NCI-H128 (cell line): ENCODE measurements around the gene ASXL1.

Source experiments
- DNase-seq: peaks from one replicate; lab custom pipeline; 2025; ENCODE audit not compliant: unreplicated experiment; lab: John Stamatoyannopoulos, UW

The ASXL1 gene

GRCh38 chr20:32438331-32438858 lies 80.3 kb downstream of the ASXL1 start:
- no peak for DNase-seq

GRCh38 chr20:32439132-32439829 lies 81.2 kb downstream of the ASXL1 start:
- no peak for DNase-seq

GRCh38 chr20:32440069-32440757 lies 82.1 kb downstream of the ASXL1 start:
- no peak for DNase-seq

- no peak for DNase-seq
Measured at GRCh38 chr20:32440758-32441078, 82.6 kb downstream of the ASXL1 start.

DNA sequence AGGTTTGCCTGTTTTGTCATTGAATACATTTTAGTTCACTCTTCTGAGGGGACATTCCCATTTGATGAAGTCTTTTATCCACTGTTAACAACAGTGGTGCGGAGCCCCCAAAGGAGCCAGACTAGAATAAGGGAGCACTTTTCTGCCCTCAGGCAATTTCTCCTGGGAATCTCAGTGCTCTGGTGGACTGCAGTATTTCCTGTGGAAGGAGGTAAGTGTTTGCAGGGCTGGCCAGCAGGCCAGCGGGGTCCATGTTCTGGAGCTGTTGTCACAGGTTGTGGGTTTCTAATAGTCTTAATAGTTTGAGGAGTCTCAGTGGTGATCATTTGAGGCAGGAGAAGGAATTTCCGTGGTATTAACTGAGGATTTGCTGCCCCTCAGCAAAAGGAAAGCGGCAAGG lies 83.5 kb downstream of the ASXL1 start:
- DNase-seq: no peak

DNA sequence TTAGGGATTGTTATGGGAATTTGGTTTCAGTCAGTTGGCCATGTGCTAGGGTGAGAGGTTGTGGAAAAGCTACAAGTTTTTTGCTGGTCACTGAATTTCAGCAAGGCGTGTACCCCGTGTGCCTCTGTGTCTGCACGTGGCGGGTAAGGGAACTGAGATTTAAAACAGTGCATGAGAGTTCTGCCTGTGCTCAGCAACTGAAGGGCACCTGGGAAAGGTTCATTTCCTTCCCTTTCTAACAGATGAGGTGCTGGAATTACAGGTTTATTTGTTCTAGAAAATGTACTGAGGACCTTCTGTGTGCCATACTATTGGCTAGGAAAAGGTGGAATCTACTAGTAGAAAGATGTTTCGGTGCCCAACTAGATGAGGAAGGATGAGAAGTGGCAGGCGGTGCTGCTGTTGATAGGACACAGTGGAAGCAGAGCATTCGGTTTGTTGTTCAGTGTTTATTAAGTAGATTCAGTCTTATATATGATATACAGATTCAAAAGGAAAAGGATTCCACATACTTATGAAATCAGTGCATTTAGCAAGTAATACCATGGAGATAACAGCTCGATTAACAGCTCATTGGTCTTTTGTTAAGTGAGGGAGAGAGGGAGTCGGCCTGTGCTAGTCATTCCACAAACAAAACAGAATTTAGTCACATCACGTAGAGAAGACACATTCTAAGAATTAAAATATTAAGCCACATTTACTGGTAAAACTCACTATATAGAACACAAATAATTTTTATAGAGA lies 84.7 kb downstream of the ASXL1 start:
- DNase-seq: no peak

DNA sequence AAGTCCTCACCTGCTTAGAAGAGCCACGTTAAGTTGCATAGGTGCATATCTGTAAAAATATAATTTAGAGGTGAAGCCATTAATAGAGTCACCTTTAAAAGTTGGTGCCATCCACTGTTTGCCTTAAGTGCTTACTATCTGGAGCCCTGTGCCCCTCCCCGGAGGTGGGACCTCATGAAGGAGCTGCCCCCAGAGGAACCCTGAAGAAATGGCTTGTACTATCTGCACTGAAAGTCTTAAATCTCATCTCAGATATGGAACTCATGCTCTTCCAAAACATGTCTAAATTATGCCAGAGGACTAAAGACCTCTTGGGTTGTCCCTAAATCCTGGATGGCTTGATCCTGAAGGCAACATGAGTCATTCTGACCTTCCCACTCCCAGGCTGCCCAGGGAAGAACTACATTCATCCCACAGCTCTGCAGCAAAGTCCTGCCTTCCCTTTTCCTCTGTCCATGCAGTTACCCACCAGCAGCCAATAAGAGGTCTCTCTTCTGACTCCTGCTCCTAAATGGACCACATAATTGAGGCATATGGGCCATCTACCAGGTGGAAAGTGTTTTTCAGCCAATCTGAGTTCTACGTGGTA lies 85.3 kb downstream of the ASXL1 start:
- DNase-seq: no peak

DNA sequence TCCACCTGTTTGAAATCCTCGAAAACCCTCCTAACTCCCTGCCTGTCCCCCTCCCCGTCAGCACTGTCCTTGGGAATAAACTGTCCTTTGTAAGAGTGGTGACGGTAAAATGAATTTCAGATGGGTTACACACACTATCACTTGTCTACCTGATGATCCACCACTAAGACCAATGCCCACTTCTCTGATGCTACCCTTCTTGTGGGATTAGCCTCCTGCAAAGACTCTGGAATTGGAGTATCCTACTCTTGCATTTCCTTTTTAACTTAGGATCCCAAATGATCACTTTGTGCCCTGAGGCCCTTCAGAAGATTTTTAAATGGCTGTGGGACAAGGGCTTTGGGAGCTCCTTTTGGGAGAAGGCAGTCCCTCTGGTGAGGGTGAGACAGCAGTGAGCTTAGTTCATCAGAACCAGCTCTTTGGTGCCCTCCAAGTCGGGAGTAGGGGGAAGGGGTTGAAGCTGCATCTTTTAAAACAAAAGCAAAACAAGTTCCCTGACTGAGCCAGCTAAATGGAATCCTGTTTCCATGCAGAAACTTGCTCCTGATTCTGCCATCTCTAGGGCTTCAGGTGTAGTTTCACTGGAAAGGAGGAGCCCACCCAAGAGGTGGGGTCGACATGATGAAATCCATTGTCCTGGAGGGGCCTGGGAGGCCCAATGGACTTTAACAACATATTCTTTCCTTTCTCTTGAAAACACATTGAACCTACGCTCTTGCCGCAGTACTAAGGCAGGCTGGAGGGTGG lies 86.5 kb downstream of the ASXL1 start:
- no peak for DNase-seq

GRCh38 chr20:32445539-32446273 lies 87.6 kb downstream of the ASXL1 start:
- peak; percentile 8 for DNase-seq

DNA sequence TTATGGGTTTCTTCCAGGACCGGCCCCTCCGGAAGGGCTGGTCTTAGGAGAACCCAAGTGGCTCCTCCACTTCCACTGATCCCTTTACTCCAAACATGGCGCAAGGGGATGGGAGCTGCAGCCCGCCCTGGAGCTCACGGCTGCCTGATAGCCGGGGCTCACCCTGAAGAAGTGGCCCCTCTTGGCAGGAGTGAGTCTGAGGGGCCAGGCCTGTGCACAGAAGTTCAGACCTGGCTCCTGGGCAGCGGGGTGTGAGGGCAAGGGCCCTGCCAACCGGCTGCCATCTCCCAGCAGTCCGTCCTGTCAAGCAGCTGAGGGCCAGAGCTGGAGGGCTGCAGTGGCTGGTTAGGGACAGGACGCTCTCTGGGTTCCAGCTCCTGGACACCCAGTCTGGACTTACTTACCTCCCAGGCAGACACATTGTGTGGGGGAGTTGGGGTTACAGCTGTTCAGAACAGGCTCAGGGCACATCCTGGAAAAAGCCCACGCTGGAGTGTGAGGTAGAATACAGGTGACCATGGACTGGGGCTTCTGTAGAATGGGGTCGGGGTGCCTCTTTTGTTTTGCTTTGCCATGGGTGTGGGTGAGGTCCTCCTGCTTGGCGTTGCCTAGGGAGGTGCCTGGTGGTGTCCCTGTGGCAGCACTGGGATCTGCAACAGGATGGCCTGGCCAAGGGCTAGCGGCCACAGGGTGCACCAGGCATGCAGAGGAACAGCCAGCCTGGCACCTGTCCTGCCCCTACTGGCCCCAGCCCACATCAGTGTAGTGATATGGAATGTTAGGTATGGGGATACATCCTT lies 88.4 kb downstream of the ASXL1 start:
- DNase-seq: no peak

GRCh38 chr20:32447136-32448027 lies 89.3 kb downstream of the ASXL1 start:
- no peak for DNase-seq

DNA sequence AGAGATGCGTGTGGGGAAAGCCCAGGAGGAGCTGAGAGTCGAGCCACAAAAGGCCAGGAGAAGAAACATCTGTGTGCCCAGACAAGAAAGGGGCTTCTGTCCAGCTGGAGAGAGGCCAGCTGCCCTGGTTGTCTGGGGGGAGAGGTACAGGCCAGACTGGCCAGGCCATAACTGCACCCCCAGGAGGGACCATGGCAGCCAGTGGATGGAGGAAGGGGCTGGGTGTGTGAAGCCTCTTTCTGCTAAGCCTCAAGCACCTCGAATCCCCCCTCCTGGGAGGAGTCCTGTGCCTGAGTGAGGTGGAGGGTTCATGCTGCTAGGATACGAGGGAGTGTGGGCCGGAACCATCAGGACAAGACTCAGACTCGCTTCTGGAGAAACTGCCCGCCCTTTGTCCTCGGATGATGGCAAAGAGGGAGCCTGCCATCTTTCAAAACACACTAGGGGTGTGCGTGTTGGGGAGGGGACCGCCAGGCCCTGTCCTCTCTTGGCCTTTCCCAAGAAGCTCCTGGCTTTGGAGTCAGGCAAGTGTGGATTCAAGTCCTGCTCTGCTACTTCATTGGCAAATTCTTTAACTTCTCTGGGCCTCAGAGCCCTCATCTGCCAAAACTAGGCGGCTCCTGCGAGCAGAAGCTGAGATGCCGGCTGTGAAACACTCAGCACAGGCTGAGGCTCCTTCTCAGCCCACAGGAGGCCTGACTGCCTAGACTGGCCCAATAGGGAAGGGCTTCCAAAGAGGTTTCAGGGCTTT lies 90.3 kb downstream of the ASXL1 start:
- DNase-seq: no peak

- no peak for DNase-seq
Measured at GRCh38 chr20:32449057-32449889, 91.1 kb downstream of the ASXL1 start.

DNA sequence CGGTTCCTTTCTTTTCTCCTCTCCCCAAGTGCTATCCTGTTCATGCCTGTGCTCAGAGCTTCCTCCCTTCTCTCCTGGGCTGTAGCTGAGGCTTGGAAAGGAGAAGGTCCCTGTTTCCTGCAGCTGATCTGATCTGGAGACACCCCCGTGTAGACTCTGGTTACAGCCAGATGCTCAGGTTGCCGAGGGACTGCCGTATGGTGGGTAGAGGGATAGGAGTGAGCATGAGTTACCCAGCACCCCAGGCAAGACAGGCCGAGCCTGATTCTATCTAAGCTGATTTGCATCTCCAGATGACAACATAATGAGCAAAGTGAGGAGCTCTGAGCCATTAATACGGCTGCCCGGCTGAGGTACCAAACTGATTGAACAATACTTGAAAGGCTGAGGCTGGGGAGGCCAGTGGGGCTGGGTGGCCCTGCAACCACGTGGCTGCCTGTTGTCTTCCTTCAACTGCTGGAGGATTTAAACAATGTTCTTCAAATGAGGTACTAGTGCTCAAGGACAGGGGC lies 91.8 kb downstream of the ASXL1 start:
- DNase-seq: no peak

DNA sequence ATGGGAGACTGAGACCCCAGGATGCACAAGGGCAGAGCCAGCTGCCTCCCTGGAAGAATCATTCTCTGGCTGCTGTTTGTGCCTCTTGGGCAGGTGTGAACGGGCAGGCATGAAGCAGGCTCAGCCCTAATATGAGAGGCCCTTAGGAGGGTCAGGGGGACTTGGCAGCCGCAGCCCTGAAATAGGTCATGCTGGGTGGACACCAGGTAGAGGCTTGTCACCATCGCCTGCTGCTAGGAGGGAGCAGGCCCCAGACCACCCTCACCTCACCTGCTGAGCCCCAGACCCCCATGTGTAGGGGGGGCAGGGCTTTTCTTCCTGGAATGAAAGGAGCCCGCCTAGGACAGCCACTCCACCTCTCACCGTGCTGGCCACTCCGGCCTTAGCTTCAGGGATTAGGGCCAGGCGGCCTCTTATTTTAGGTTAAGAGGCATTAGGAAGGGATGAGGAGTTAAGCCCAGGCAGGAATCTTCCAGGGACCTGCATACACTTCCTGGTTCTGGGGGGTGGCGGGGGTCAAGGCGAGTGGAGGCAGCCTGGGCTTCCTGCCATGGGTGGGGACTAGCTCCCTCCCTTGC lies 92.4 kb downstream of the ASXL1 start:
- no peak for DNase-seq

- DNase-seq: no peak
Measured at GRCh38 chr20:32451340-32451681, 93.2 kb downstream of the ASXL1 start.
